GM23338 (cell line): ENCODE measurements around the gene OPALIN. TPM values are rescaled to one million over a fixed set of nuclear protein-coding genes. Genes with fewer than 3 reads are reported as not detected.

Source experiments
- ATAC-seq: fragments of 200-7000 bp; cut with Tn5 transposase; 3 replicates; pipeline ENCODE4 v1.9.1; 2020
- DNase-seq: peaks from one replicate; pipeline ENCODE4 v3.0.0-alpha.2; 2015; ENCODE audit warnings: low spot score
- H2AFZ ChIP-seq: fragments of 200-600 bp; sonication (generic); 2 replicates; pipeline ENCODE4 v1.8.0; 2016; ENCODE audit warnings: antibody characterized with exemption, mild to moderate bottlenecking, moderate library complexity
- H3F3A ChIP-seq: fragments of 200-600 bp; sonication (generic); replicated peaks from 2 replicates; pipeline ENCODE4 v1.8.0; 2017; ENCODE audit warnings: antibody characterized with exemption, mixed run types, low read depth
- H3K27ac ChIP-seq: fragments of 200-600 bp; sonication (generic); 2 replicates; pipeline ENCODE4 v1.6.1; 2016; ENCODE audit warnings: low read depth
- H3K27me3 ChIP-seq: fragments of 200-600 bp; sonication (generic); 2 replicates; pipeline ENCODE4 v1.8.0; 2016; ENCODE audit warnings: mild to moderate bottlenecking, mixed run types, moderate library complexity; ENCODE audit not compliant: insufficient read depth
- H3K36me3 ChIP-seq: fragments of 200-600 bp; sonication (generic); 2 replicates; pipeline ENCODE4 v1.8.0; 2016; ENCODE audit warnings: mild to moderate bottlenecking; ENCODE audit not compliant: insufficient read depth
- H3K4me1 ChIP-seq: fragments of 200-600 bp; sonication (generic); 2 replicates; pipeline ENCODE4 v1.8.0; 2016; ENCODE audit warnings: mild to moderate bottlenecking, moderate library complexity; ENCODE audit not compliant: insufficient read depth
- H3K4me2 ChIP-seq: fragments of 200-600 bp; sonication (generic); 2 replicates; pipeline ENCODE4 v1.7.1; 2017; ENCODE audit warnings: mixed run types
- H3K4me3 ChIP-seq: fragments of 200-600 bp; sonication (generic); 2 replicates; pipeline ENCODE4 v1.6.1; 2016; ENCODE audit warnings: mixed run types
- H3K79me2 ChIP-seq: fragments of 200-600 bp; sonication (generic); replicated peaks from 2 replicates; pipeline ENCODE4 v1.8.0; 2017; ENCODE audit warnings: mild to moderate bottlenecking; ENCODE audit not compliant: insufficient read depth
- H3K9me2 ChIP-seq: fragments of 200-600 bp; sonication (generic); 2 replicates; pipeline ENCODE4 v1.8.0; 2017; ENCODE audit not compliant: insufficient read depth
- H4K20me1 ChIP-seq: fragments of 200-600 bp; sonication (generic); replicated peaks from 2 replicates; pipeline ENCODE4 v1.8.0; 2017; ENCODE audit warnings: mild to moderate bottlenecking; ENCODE audit not compliant: insufficient read depth
- H3K27ac Mint-ChIP-seq: 2 replicates; pipeline ENCODE4 v1.8.0; 2020; ENCODE audit warnings: inconsistent platforms, mild to moderate bottlenecking, moderate library complexity, mixed read lengths
- H3K27me3 Mint-ChIP-seq: 3 replicates; pipeline ENCODE4 v1.8.0; 2022; ENCODE audit warnings: low read depth, mild to moderate bottlenecking, moderate library complexity, mixed read lengths, inconsistent platforms; ENCODE audit not compliant: insufficient read depth, poor library complexity
- H3K36me3 Mint-ChIP-seq: 3 replicates; pipeline ENCODE4 v1.8.0; 2021; ENCODE audit warnings: low read depth, mild to moderate bottlenecking, inconsistent platforms, moderate library complexity, mixed read lengths
- H3K4me1 Mint-ChIP-seq: 3 replicates; pipeline ENCODE4 v1.8.0; 2020; ENCODE audit warnings: mild to moderate bottlenecking, inconsistent platforms, mixed read lengths
- H3K4me3 Mint-ChIP-seq: 3 replicates; pipeline ENCODE4 v1.8.0; 2021; ENCODE audit warnings: moderate library complexity, mild to moderate bottlenecking, inconsistent platforms, mixed read lengths
- H3K9me3 Mint-ChIP-seq: 3 replicates; pipeline ENCODE4 v1.8.0; 2020; ENCODE audit warnings: moderate library complexity, mild to moderate bottlenecking, inconsistent platforms, mixed read lengths
- CREB1 ChIP-seq: fragments of 250-450 bp; sonication (Bioruptor Pico); IDR thresholded peaks from 2 replicates; pipeline ENCODE4 v1.5.0; 2020; ENCODE audit warnings: low read depth, mild to moderate bottlenecking, moderate library complexity
- ETS1 ChIP-seq: IDR thresholded peaks from 2 replicates; pipeline ENCODE4 v1.6.1; 2016; ENCODE audit warnings: antibody characterized with exemption
- EZH2 ChIP-seq: fragments of 200-600 bp; sonication (generic); IDR thresholded peaks from one replicate; pipeline ENCODE4 v1.8.0; 2017; ENCODE audit warnings: antibody characterized with exemption, mild to moderate bottlenecking, low read depth; ENCODE audit not compliant: unreplicated experiment
- EZH2phosphoT487 ChIP-seq: fragments of 200-600 bp; sonication (generic); IDR thresholded peaks from one replicate; pipeline ENCODE4 v1.8.1; 2018; ENCODE audit warnings: antibody characterized with exemption; ENCODE audit not compliant: unreplicated experiment
- JUNB ChIP-seq: IDR thresholded peaks from one replicate; pipeline ENCODE4 v1.6.1; 2016; ENCODE audit warnings: antibody characterized with exemption; ENCODE audit not compliant: unreplicated experiment
- NANOG ChIP-seq: IDR thresholded peaks from 2 replicates; pipeline ENCODE4 v1.6.1; 2016; ENCODE audit warnings: antibody characterized with exemption, borderline replicate concordance
- POLR2AphosphoS5 ChIP-seq: IDR thresholded peaks from 2 replicates; pipeline ENCODE4 v1.6.1; 2016; ENCODE audit warnings: antibody characterized with exemption, low read depth
- REST ChIP-seq: IDR thresholded peaks from one replicate; pipeline ENCODE4 v1.6.1; 2018; ENCODE audit warnings: antibody characterized with exemption; ENCODE audit not compliant: unreplicated experiment
- STAT1 ChIP-seq: IDR thresholded peaks from one replicate; pipeline ENCODE4 v1.6.1; 2016; ENCODE audit warnings: antibody characterized with exemption; ENCODE audit not compliant: unreplicated experiment
- ZNF114 ChIP-seq: fragments of 250-450 bp; sonication (Bioruptor Pico); IDR thresholded peaks from 2 replicates; pipeline ENCODE4 v1.5.0; 2020; ENCODE audit warnings: mild to moderate bottlenecking, moderate library complexity
- ZNF331 ChIP-seq: fragments of 250-450 bp; sonication (Bioruptor Pico); IDR thresholded peaks from 2 replicates; pipeline ENCODE4 v1.5.0; 2020; ENCODE audit warnings: low read depth, mild to moderate bottlenecking, moderate library complexity
- ZNF462 ChIP-seq: fragments of 250-450 bp; sonication (Bioruptor Pico); IDR thresholded peaks from 2 replicates; pipeline ENCODE4 v1.5.0; 2020; ENCODE audit warnings: mild to moderate bottlenecking, moderate library complexity
- polyA plus RNA-seq: library from polyadenylated mRNA; unstranded; fragments of >200 nt; fragmentation: Nextera tagmentation; extraction: Ambion mirVana; gene quantifications from 2 replicates; pipeline ENCODE4 v1.2.1, GENCODE V29; 2016
- total RNA-seq: library from RNA; depleted of rRNA; stranded (reverse); fragments of >200 nt; shearing (Covaris generic); gene quantifications from 2 replicates; pipeline ENCODE4 v1.2.3, GENCODE V29; 2014
- TF ChIP-seq, protein P1 (sequence below), 2 experiments: fragments of 200-600 bp in 1 of 2; sonication (generic) in 1 of 2; conservative IDR thresholded peaks; 2 replicates each; pipeline versions ENCODE4 v1.5.1 to v1.6.1; 2016 to 2017; ENCODE audit warnings: antibody characterized with exemption in 2 of 2, low read depth in 2 of 2, mild to moderate bottlenecking in 2 of 2, moderate library complexity in 1 of 2

Gene OPALIN
- total and polyA plus RNA-seq, 2 experiments from 2014 or later = not detected

DNA sequence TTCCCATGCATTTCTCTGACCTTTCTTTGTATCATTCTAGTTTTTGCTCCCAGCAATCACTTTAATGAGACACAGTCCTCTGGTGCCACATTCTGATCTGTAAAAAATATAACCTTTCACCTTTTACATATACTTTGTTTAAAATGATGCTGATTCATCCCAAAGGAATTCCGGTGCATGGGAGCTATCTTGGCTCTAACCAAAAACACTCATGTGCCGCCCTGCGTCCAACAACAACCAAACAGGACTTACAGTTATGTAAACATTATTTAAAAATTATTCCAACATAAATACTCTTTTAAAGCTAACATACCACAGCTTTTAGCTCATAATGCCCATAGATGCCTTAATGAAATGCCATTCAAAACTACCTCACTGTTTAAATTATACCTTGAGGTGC is 7.7 kb upstream of the OPALIN start:
- Histone ChIP-seq H4K20me1 (no peaks in the 10 kb centered on the region), H3K79me2 (no peaks in the 10 kb centered on the region), H2AFZ (no peak overlapping the region), H3F3A (no peaks in the 10 kb centered on the region), H3K27me3 (no peaks in the 10 kb centered on the region), H3K36me3 (no peaks in the 10 kb centered on the region), H3K4me1 (no peaks in the 10 kb centered on the region), H3K27ac (no peak overlapping the region), H3K4me3 (no peak overlapping the region), H3K4me2 (no peak overlapping the region), H3K9me2 (no peaks in the 10 kb centered on the region)
- no peak overlapping the region for H3K4me3 Mint-ChIP-seq
- no peaks in the 10 kb centered on the region; the same call in 2 of the 3 replicates for H3K4me1 Mint-ChIP-seq
- TF ChIP-seq CREB1 (CRISPR knock-in tag) = no peak
- TF ChIP-seq ZNF114 = no peak
- TF ChIP-seq NANOG = no peak
- TF ChIP-seq, protein P1, sequence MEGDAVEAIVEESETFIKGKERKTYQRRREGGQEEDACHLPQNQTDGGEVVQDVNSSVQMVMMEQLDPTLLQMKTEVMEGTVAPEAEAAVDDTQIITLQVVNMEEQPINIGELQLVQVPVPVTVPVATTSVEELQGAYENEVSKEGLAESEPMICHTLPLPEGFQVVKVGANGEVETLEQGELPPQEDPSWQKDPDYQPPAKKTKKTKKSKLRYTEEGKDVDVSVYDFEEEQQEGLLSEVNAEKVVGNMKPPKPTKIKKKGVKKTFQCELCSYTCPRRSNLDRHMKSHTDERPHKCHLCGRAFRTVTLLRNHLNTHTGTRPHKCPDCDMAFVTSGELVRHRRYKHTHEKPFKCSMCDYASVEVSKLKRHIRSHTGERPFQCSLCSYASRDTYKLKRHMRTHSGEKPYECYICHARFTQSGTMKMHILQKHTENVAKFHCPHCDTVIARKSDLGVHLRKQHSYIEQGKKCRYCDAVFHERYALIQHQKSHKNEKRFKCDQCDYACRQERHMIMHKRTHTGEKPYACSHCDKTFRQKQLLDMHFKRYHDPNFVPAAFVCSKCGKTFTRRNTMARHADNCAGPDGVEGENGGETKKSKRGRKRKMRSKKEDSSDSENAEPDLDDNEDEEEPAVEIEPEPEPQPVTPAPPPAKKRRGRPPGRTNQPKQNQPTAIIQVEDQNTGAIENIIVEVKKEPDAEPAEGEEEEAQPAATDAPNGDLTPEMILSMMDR (conservative IDR thresholded peaks at IDR 0.05; ENCODE audit: low read depth in 2 of 2) = no peak
- no peak for TF ChIP-seq REST
- no peak for TF ChIP-seq JUNB
- TF ChIP-seq ZNF462 = no peak
- no peak for TF ChIP-seq EZH2phosphoT487
- no peak for TF ChIP-seq STAT1
- TF ChIP-seq ETS1 = no peak
- no peak for TF ChIP-seq ZNF331 (CRISPR knock-in tag)
- TF ChIP-seq POLR2AphosphoS5 = no peak
- no peak for TF ChIP-seq EZH2
- peaks cover 6% of the 10 kb centered on the region for H3K27me3 Mint-ChIP-seq
- no peak for ATAC-seq
- no peak overlapping the region for H3K27ac Mint-ChIP-seq
- no peaks in the 10 kb centered on the region for H3K36me3 Mint-ChIP-seq
- H3K9me3 Mint-ChIP-seq = no peaks in the 10 kb centered on the region
- DNase-seq = no peak
